Endodermal cell (in vitro differentiated cells): ENCODE measurements around the gene KRT6C. TPM values are rescaled to one million over a fixed set of nuclear protein-coding genes. Genes with fewer than 3 reads are reported as not detected.

Experiments
- DNase-seq: peaks from one replicate; pipeline ENCODE4 v3.0.0-alpha.2; 2017
- H3K27ac ChIP-seq: 2 replicates; pipeline ENCODE4 v1.5.1; 2013; ENCODE audit warnings: mild to moderate bottlenecking, low read depth, low read length, moderate library complexity
- H3K27me3 ChIP-seq: 2 replicates; pipeline ENCODE4 v1.6.1; 2013; ENCODE audit warnings: mild to moderate bottlenecking, low read length, moderate library complexity; ENCODE audit not compliant: insufficient read depth, control insufficient read depth, poor library complexity, severe bottlenecking
- H3K36me3 ChIP-seq: 2 replicates; pipeline ENCODE4 v1.7.0; 2013; ENCODE audit warnings: mild to moderate bottlenecking, low read length, moderate library complexity; ENCODE audit not compliant: control insufficient read depth, insufficient read depth
- H3K4me1 ChIP-seq: one replicate; pipeline ENCODE4 v1.7.0; 2013; ENCODE audit warnings: low read length; ENCODE audit not compliant: control insufficient read depth, insufficient read depth
- H3K4me3 ChIP-seq: 2 replicates; pipeline ENCODE4 v1.5.1; 2013; ENCODE audit warnings: mild to moderate bottlenecking, low read length, moderate library complexity
- H3K9ac ChIP-seq: 2 replicates; pipeline ENCODE4 v1.6.1; 2013; ENCODE audit warnings: mild to moderate bottlenecking, low read length, moderate library complexity; ENCODE audit not compliant: poor library complexity, severe bottlenecking; ENCODE audit errors: extremely low read depth
- H3K9me3 ChIP-seq: 2 replicates; pipeline ENCODE4 v1.6.1; 2013; ENCODE audit warnings: mild to moderate bottlenecking, low read length, moderate library complexity; ENCODE audit not compliant: control insufficient read depth
- H3K27ac Mint-ChIP-seq: 2 replicates; pipeline ENCODE4 v1.8.0; 2020; ENCODE audit warnings: mixed read lengths
- H3K27me3 Mint-ChIP-seq: 2 replicates; pipeline ENCODE4 v1.8.0; 2021; ENCODE audit warnings: mild to moderate bottlenecking, mixed read lengths; ENCODE audit not compliant: insufficient read depth
- H3K36me3 Mint-ChIP-seq: 2 replicates; pipeline ENCODE4 v1.8.0; 2020; ENCODE audit warnings: low read depth, mixed read lengths
- H3K4me1 Mint-ChIP-seq: 2 replicates; pipeline ENCODE4 v1.8.0; 2020; ENCODE audit warnings: mixed read lengths
- H3K4me3 Mint-ChIP-seq: 2 replicates; pipeline ENCODE4 v1.8.0; 2020; ENCODE audit warnings: mild to moderate bottlenecking, moderate library complexity, mixed read lengths
- H3K9me3 Mint-ChIP-seq: 2 replicates; pipeline ENCODE4 v1.8.0; 2020; ENCODE audit warnings: mild to moderate bottlenecking, mixed read lengths
- WGBS, 2 experiments: methylation state at CpG; one replicate each; pipeline versions ENCODE4 v1.1.5 to v1.1.7; 2013; ENCODE audit warnings: missing lambda C conversion rate in 2 of 2, mixed read lengths in 1 of 2; ENCODE audit not compliant: insufficient coverage in 1 of 2, insufficient read length in 1 of 2; 5-methylcytosine and 5-hydroxymethylcytosine counted together
- total RNA-seq, 2 donors: library from RNA; stranded (reverse); fragmentation: NEBNext Ultra II Directional in 1 of 2; extraction: Animal tissue kit (Norgen Biotek cat#: 25700) in 1 of 2; gene quantifications; 2 replicates in 1 of 2; 3 replicates in 1 of 2; pipeline ENCODE4 v1.2.1, GENCODE V29; 2021
- TF ChIP-seq, protein P1 (sequence below): fragments of 200-600 bp; sonication (generic); conservative IDR thresholded peaks from 2 replicates; pipeline ENCODE4 v1.5.0; 2021; ENCODE audit warnings: antibody characterized with exemption, mild to moderate bottlenecking

Gene KRT6C
- total RNA-seq, 2 donors from 2014 or later, result not detected

GRCh38 chr12:52436000-52436827, 37.4 kb downstream of the KRT6C start:
- H3K4me1 ChIP-seq, result no peaks in the 10 kb centered on the region
- TF ChIP-seq, protein P1, sequence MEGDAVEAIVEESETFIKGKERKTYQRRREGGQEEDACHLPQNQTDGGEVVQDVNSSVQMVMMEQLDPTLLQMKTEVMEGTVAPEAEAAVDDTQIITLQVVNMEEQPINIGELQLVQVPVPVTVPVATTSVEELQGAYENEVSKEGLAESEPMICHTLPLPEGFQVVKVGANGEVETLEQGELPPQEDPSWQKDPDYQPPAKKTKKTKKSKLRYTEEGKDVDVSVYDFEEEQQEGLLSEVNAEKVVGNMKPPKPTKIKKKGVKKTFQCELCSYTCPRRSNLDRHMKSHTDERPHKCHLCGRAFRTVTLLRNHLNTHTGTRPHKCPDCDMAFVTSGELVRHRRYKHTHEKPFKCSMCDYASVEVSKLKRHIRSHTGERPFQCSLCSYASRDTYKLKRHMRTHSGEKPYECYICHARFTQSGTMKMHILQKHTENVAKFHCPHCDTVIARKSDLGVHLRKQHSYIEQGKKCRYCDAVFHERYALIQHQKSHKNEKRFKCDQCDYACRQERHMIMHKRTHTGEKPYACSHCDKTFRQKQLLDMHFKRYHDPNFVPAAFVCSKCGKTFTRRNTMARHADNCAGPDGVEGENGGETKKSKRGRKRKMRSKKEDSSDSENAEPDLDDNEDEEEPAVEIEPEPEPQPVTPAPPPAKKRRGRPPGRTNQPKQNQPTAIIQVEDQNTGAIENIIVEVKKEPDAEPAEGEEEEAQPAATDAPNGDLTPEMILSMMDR, result no peak
- no peaks in the 10 kb centered on the region for H3K9me3 Mint-ChIP-seq
- no peaks in the 10 kb centered on the region for H3K36me3 ChIP-seq
- H3K27ac Mint-ChIP-seq, result no peak overlapping the region
- no peaks in the 10 kb centered on the region for H3K4me1 Mint-ChIP-seq
- no peaks in the 10 kb centered on the region for H3K9me3 ChIP-seq
- DNase-seq, result peak; percentile 28
- no peaks in the 10 kb centered on the region for H3K36me3 Mint-ChIP-seq
- H3K27ac ChIP-seq, result no peak overlapping the region
- H3K27me3 ChIP-seq, result peaks cover 5% of the 10 kb centered on the region
- no peak overlapping the region for H3K9ac ChIP-seq
- no peak overlapping the region for H3K4me3 Mint-ChIP-seq
- 85 to 90% methylated on average over 6 to 9 of the region's 9 CpGs for WGBS, 2 experiments
- no peak overlapping the region for H3K4me3 ChIP-seq
- peaks cover 7% of the 10 kb centered on the region for H3K27me3 Mint-ChIP-seq

GRCh38 chr12:52435659-52435999, 38.0 kb downstream of the KRT6C start:
- Histone ChIP-seq H3K27me3 (peaks cover 11% of the 10 kb centered on the region), H3K4me1 (no peaks in the 10 kb centered on the region), H3K36me3 (no peaks in the 10 kb centered on the region), H3K9ac (no peak overlapping the region), H3K9me3 (no peaks in the 10 kb centered on the region), H3K27ac (no peak overlapping the region), H3K4me3 (no peak overlapping the region)
- H3K36me3 Mint-ChIP-seq, result no peaks in the 10 kb centered on the region
- no peaks in the 10 kb centered on the region for H3K9me3 Mint-ChIP-seq
- H3K4me1 Mint-ChIP-seq, result no peaks in the 10 kb centered on the region
- peaks cover 12% of the 10 kb centered on the region for H3K27me3 Mint-ChIP-seq
- DNase-seq, result peak; percentile 24
- no peak overlapping the region for H3K4me3 Mint-ChIP-seq
- H3K27ac Mint-ChIP-seq, result no peak overlapping the region
- TF ChIP-seq, protein P1, result no peak
- WGBS, 2 experiments, result 91 to 94% methylated on average over 4 to 6 of the region's 6 CpGs

DNA sequence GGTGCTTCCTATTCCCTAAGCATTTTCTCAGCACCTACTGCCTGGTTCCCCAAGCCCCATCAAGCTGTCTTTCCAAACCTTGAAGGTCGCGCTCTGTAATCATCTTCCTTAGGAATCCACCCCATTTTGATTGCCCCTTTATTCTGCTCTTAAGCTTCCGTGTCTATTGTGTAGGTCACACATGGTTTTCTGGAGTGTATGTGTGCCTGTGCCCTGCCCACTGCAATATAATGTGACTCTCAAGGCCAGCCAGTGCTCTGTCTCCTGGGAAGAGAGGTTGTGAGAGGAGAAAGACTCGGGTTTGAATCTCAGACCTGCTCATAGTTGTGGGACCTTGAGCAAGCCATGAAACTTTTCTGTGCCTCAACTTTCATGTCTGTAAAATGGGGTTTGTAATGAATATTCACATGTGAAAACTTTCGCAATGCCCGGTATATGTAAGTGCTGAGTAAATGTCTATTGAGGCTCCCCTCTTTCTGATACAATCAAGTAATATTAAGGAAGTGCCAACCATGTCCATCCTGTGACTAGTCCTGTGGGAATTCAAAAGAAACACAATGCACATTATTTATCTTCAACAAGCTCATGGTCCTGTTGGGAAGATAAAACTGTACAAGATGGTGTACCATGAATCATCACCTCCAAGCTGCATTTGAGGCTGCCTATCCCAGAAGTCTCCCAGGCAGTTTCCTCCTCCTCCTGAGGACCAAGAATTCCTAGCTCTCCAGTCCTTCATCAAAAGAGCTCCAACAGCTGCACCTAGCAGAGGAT, 38.7 kb downstream of the KRT6C start:
- Histone ChIP-seq H3K9me3 (no peaks in the 10 kb centered on the region), H3K36me3 (no peaks in the 10 kb centered on the region), H3K9ac (no peak overlapping the region), H3K4me3 (no peak overlapping the region), H3K4me1 (no peaks in the 10 kb centered on the region), H3K27me3 (peaks cover 12% of the 10 kb centered on the region), H3K27ac (no peak overlapping the region)
- no peaks in the 10 kb centered on the region for H3K36me3 Mint-ChIP-seq
- DNase-seq, result peak; percentile 34
- H3K4me3 Mint-ChIP-seq, result no peak overlapping the region
- no peak overlapping the region for H3K27ac Mint-ChIP-seq
- TF ChIP-seq, protein P1, result no peak
- WGBS, 2 experiments, result 92 to 100% methylated on average over 1 to 6 of the region's 6 CpGs
- no peaks in the 10 kb centered on the region for H3K9me3 Mint-ChIP-seq
- H3K27me3 Mint-ChIP-seq, result peaks cover 19% of the 10 kb centered on the region
- no peaks in the 10 kb centered on the region for H3K4me1 Mint-ChIP-seq
